Esophagus (tissue), 2 donors: ENCODE data around the gene WNT3. TPM values are rescaled to one million over a fixed set of nuclear protein-coding genes. Genes with fewer than 3 reads are reported as not detected.
"Not testable (repeated sequence)": the region's sequence is repeated elsewhere in the genome, so short reads cannot be mapped to it uniquely, and the experiment has no call there.

Experiments
- H3K27ac ChIP-seq, 2 donors: one replicate each; pipeline ENCODE4 v1.5.1; 2013; ENCODE audit warnings: low read depth in 2 of 2, mild to moderate bottlenecking in 2 of 2, inconsistent platforms in 1 of 2, low read length in 1 of 2, moderate library complexity in 1 of 2
- H3K27me3 ChIP-seq, 2 donors: one replicate each; pipeline ENCODE4 v1.6.1; 2013; ENCODE audit warnings: low read length in 2 of 2, control low read depth in 1 of 2, mild to moderate bottlenecking in 1 of 2; ENCODE audit not compliant: insufficient read depth in 2 of 2, control insufficient read depth in 1 of 2
- H3K36me3 ChIP-seq, 2 donors: one replicate each; pipeline ENCODE4 v1.6.1; 2013; ENCODE audit warnings: low read length in 1 of 2; ENCODE audit not compliant: control insufficient read depth in 2 of 2, insufficient read depth in 2 of 2
- H3K4me1 ChIP-seq, 2 donors: one replicate each; pipeline ENCODE4 v1.6.1; 2013; ENCODE audit warnings: low read length in 1 of 2; ENCODE audit not compliant: control insufficient read depth in 2 of 2, insufficient read depth in 2 of 2
- H3K4me3 ChIP-seq, 2 donors: one replicate each; pipeline ENCODE4 v1.5.1; 2013; ENCODE audit warnings: low read length in 2 of 2, mild to moderate bottlenecking in 2 of 2, low read depth in 1 of 2, moderate library complexity in 1 of 2
- H3K9me3 ChIP-seq, 2 donors: one replicate each; pipeline ENCODE4 v1.6.1; 2013; ENCODE audit warnings: mild to moderate bottlenecking in 2 of 2, low read depth in 1 of 2, low read length in 1 of 2, moderate library complexity in 1 of 2; ENCODE audit not compliant: control insufficient read depth in 2 of 2, insufficient read depth in 1 of 2
- WGBS, 2 donors: extraction: QIAGEN DNeasy Blood & Tissue Kit; methylation state at CpG; one replicate each; pipeline ENCODE4 v1.1.7; 2013; 5-methylcytosine and 5-hydroxymethylcytosine counted together
- polyA plus RNA-seq, 2 donors: library from polyadenylated mRNA; stranded (reverse); fragments of 200-250 nt; gene quantifications; one replicate each; pipeline ENCODE4 v1.2.3, GENCODE V29; 2013
- donor health status: healthy with polysubstance abuse.
- donor health status: Bipolar disorder and iron deficiency.

Gene WNT3
- polyA plus RNA-seq, 2 donors = 0.99 to 1.4 TPM

DNA sequence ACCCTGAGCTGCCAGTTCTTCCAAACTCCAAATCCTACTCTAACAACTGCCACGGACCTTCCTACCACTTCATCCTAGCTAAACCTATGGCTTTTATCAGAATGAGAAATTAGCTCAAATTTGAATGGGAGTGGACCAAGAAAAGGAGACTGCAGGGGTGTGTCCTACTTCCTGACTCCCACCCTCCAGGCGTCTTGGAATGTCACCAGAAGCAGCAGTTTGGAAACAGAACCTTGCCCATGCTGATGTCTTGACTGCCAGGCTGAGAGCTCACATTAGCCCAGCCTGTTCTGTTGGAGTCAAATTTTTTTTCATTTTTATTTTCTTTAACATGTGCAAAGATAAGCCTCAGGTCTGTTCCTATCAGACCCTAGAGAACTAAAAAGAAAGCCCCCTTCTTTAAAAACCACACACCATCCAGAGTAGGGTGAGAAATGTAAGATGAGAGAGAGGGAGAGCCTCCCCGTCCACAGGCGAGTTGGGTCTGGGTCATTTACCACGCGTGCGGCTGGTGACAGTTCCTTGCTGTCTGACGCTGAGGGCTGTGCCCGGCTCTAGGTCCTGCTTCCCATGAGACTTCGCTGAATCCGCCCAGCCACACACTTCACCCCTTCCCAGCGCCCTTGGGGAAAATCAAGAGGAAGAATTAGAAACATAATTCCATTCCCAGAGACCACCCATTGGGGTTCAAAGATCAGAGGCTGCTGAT lies 54.3 kb downstream of the WNT3 start:
- no peak overlapping the region for H3K27ac ChIP-seq
- no peaks in the 10 kb centered on the region for H3K36me3 ChIP-seq
- peaks cover 0 to 9% of the 10 kb centered on the region in 2 donors for H3K4me1 ChIP-seq
- no peaks in the 10 kb centered on the region for H3K27me3 ChIP-seq
- H3K4me3 ChIP-seq = no peak overlapping the region
- no peaks in the 10 kb centered on the region for H3K9me3 ChIP-seq
- 82 to 84% methylated on average over 12 of the region's 12 CpGs for WGBS, 2 donors

DNA sequence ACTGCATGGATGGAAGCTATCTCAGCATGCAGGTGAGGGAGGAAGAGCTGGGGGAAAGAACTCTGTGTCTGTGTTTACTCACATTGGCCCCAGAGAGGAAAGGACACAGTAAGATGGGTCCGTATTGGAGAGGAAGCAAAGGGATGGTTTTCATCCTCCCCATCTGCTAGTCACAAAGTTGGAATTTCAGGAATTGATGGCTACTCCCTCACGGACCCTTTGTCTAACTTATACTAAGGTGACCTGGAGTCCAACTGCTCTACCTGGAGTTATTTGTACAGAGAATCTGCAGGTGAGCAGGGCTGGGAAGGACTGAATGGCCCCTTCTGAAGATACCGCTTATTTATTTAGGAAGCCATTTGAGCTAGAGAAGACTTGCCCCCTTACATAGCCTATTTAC lies 55.1 kb downstream of the WNT3 start:
- Histone ChIP-seq H3K4me3 (no peak overlapping the region), H3K27me3 (no peaks in the 10 kb centered on the region), H3K4me1 (peaks cover 0 to 10% of the 10 kb centered on the region in 2 donors), H3K9me3 (no peaks in the 10 kb centered on the region), H3K27ac (no peak overlapping the region), H3K36me3 (no peaks in the 10 kb centered on the region)
- WGBS, 2 donors = 85 to 89% methylated on average over 3 of the region's 3 CpGs

DNA sequence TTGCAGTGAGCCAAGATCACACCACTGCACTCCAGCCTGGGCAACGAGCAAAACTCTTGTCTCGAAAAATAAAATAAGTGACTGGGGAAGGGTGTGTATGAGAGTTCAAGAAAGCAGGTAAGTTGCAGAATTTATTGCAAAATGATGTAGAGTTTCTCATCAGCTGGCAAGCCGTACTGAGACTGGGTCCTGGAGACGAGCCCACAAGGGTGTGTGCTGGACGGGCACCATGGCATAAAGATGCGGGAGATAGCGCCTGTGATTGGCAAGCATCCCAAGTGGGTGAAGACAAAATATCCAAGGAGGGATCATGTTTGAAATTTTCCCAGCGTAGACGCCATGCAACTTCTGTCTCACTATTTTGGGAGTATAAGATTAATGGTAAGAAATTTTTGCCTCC lies 59.4 kb downstream of the WNT3 start:
- no peak overlapping the region for H3K4me3 ChIP-seq
- H3K4me1 ChIP-seq = peaks cover 0 to 2% of the 10 kb centered on the region in 2 donors
- WGBS, 2 donors = 58 to 71% methylated on average over 9 of the region's 9 CpGs
- peak overlapping the region in 1 of 2 donors; percentile 7 for H3K27ac ChIP-seq
- H3K9me3 ChIP-seq = no peaks in the 10 kb centered on the region
- H3K36me3 ChIP-seq = peaks cover 5 to 8% of the 10 kb centered on the region in 2 donors
- no peaks in the 10 kb centered on the region for H3K27me3 ChIP-seq

DNA sequence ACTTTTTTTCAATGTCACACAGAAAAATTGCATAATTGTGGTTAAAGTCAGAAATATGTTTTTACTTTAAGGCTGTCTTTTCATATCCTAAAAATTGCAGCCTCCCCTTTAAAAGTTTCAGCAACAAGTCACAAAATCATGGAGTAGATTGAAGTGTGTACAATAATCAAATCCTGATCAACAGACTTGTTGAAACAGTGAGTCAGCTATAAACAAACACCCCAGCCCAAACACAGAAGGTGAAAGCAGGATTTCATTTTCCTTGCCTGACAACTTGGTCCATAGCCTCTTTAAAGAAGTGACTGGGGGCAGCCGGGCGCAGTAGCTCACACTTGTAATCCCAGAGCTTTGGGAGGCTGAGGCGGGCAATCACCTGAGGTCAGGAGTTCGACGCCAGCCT lies 59.9 kb downstream of the WNT3 start:
- Histone ChIP-seq H3K4me1 (peaks cover 0 to 2% of the 10 kb centered on the region in 2 donors), H3K9me3 (no peaks in the 10 kb centered on the region), H3K4me3 (no peak overlapping the region), H3K36me3 (peaks cover 5 to 10% of the 10 kb centered on the region in 2 donors), H3K27me3 (no peaks in the 10 kb centered on the region), H3K27ac (peak overlapping the region in 1 of 2 donors; percentile 7)
- WGBS, 2 donors = 48 to 63% methylated on average over 5 of the region's 5 CpGs

- not testable (repeated sequence) for H3K4me3 ChIP-seq, H3K4me1 ChIP-seq, H3K27ac ChIP-seq, H3K9me3 ChIP-seq, H3K27me3 ChIP-seq
- WGBS, 2 donors = 68 to 77% methylated on average over 4 of the region's 4 CpGs
- H3K36me3 ChIP-seq = peaks cover 5 to 15% of the 10 kb centered on the region in 2 donors
Measured at GRCh38 chr17:46757588-46757987, 60.9 kb downstream of the WNT3 start.

- peaks cover 5 to 15% of the 10 kb centered on the region in 2 donors for H3K36me3 ChIP-seq
- H3K9me3 ChIP-seq = no peaks in the 10 kb centered on the region
- WGBS, 2 donors = 74 to 77% methylated on average over 2 of the region's 2 CpGs
- no peaks in the 10 kb centered on the region for H3K27me3 ChIP-seq
- no peak overlapping the region for H3K4me3 ChIP-seq
- peaks cover 0 to 2% of the 10 kb centered on the region in 2 donors for H3K4me1 ChIP-seq
- no peak overlapping the region for H3K27ac ChIP-seq
Measured at GRCh38 chr17:46756861-46757260, 61.6 kb downstream of the WNT3 start.

GRCh38 chr17:46756081-46756735 lies 62.3 kb downstream of the WNT3 start:
- Histone ChIP-seq H3K4me3 (no peak overlapping the region), H3K27me3 (no peaks in the 10 kb centered on the region), H3K27ac (no peak overlapping the region), H3K4me1 (peaks cover 0 to 2% of the 10 kb centered on the region in 2 donors), H3K36me3 (peaks cover 5 to 15% of the 10 kb centered on the region in 2 donors), H3K9me3 (no peaks in the 10 kb centered on the region)
- WGBS, 2 donors = 75 to 78% methylated on average over 4 of the region's 4 CpGs

GRCh38 chr17:46753776-46754175 lies 64.7 kb downstream of the WNT3 start:
- 62% methylated on average over 3 of the region's 3 CpGs for WGBS, 2 donors
- Histone ChIP-seq H3K9me3 (no peaks in the 10 kb centered on the region), H3K36me3 (peaks cover 7 to 15% of the 10 kb centered on the region in 2 donors), H3K27ac (no peak overlapping the region), H3K27me3 (no peaks in the 10 kb centered on the region), H3K4me3 (no peak overlapping the region), H3K4me1 (no peaks in the 10 kb centered on the region)

DNA sequence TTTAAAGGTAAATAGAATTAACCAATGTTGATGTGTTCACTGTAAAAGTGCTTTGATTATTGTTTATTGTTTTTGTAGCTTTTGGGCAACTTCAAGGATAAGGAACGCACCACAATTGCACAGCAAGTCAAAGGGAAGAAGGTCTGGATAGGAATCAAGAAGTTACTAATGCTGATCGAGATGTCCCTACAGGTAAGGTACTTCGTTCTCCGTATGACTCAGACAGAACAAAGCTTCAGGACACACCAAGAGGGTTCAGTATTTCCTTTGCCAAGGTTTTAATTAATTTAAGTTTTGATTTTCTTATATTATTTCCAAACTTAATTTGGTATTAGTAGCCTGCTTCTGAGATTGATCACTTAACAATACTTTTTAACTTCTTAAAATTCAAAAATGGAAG lies 67.1 kb downstream of the WNT3 start:
- no peaks in the 10 kb centered on the region for H3K4me1 ChIP-seq
- WGBS, 2 donors = 55 to 75% methylated on average over 4 of the region's 4 CpGs

DNA sequence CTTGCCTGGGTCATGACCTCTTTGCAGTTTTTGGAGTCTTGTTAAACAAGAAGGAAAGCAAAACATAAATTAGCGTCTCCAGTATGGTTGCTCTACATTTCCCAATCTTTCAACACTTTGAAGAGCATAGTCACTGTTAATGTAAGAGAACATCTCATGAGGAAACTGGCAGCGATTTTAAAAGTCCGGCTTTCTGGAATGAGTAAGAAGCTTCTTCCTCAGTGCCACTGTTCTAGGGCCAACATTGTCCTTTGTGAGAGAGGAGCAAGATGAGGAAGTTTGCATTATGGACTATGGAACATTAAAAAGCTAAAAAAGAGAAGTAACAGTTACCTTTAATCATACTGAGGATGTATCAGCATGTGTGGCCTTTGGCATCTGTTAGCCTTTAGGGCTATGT lies 73.1 kb downstream of the WNT3 start:
- H3K36me3 ChIP-seq = peaks cover 2 to 4% of the 10 kb centered on the region in 2 donors
- H3K4me3 ChIP-seq = no peak overlapping the region
- no peaks in the 10 kb centered on the region for H3K27me3 ChIP-seq
- WGBS, 2 donors = 90% methylated on average over 3 of the region's 3 CpGs
- no peak overlapping the region for H3K27ac ChIP-seq
- H3K9me3 ChIP-seq = no peaks in the 10 kb centered on the region
- peaks cover 0 to 3% of the 10 kb centered on the region in 2 donors for H3K4me1 ChIP-seq

More for the DNA sequence above, 67.1 kb downstream of the WNT3 start:
- Histone ChIP-seq H3K27ac (no peak overlapping the region), H3K9me3 (no peaks in the 10 kb centered on the region), H3K36me3 (peaks cover 7 to 15% of the 10 kb centered on the region in 2 donors), H3K4me3 (no peak overlapping the region), H3K27me3 (no peaks in the 10 kb centered on the region)
